HG02973 (cell line): Measurements from ENCODE around the gene MCM9.
"Not testable (repeated sequence)": the region's sequence is repeated elsewhere in the genome, so short reads cannot be mapped to it uniquely, and the experiment has no call there.

Experiments used
- ATAC-seq: cut with Tn5 transposase; IDR thresholded peaks from one replicate; pipeline ENCODE4 v1.9.1; 2021; ENCODE audit warnings: moderate library complexity; ENCODE audit not compliant: unreplicated experiment

MCM9 gene

GRCh38 chr6:118869350-118869749 is 65.6 kb downstream of the MCM9 start:
- ATAC-seq = no peak

GRCh38 chr6:118868901-118869300 is 66.1 kb downstream of the MCM9 start:
- ATAC-seq = not testable (repeated sequence)

GRCh38 chr6:118867181-118867580 is 67.8 kb downstream of the MCM9 start:
- no peak for ATAC-seq

- ATAC-seq = no peak
These were observed 69.9 kb downstream of the MCM9 start for GRCh38 chr6:118865100-118865391.

GRCh38 chr6:118864341-118865099 is 70.4 kb downstream of the MCM9 start:
- ATAC-seq = no peak

- no peak for ATAC-seq
These were observed 72.5 kb downstream of the MCM9 start for GRCh38 chr6:118862443-118862842.

- ATAC-seq = no peak
These were observed 74.1 kb downstream of the MCM9 start for GRCh38 chr6:118860880-118861279.

GRCh38 chr6:118860363-118860762 is 74.6 kb downstream of the MCM9 start:
- ATAC-seq = no peak

- ATAC-seq = peak; percentile 68
These were observed 75.4 kb downstream of the MCM9 start for GRCh38 chr6:118859517-118860064.

- no peak for ATAC-seq
These were observed 78.7 kb downstream of the MCM9 start for GRCh38 chr6:118856301-118856700.

GRCh38 chr6:118853408-118853807 is 81.6 kb downstream of the MCM9 start:
- no peak for ATAC-seq

- ATAC-seq = peak; percentile 66
These were observed 90.0 kb downstream of the MCM9 start for GRCh38 chr6:118844915-118845314.

- peak; percentile 90 for ATAC-seq
These were observed 91.1 kb downstream of the MCM9 start for GRCh38 chr6:118843685-118844390.

- no peak for ATAC-seq
These were observed 104.3 kb downstream of the MCM9 start for GRCh38 chr6:118830691-118831090.

- no peak for ATAC-seq
These were observed 105.0 kb downstream of the MCM9 start for GRCh38 chr6:118829817-118830478.

- ATAC-seq = no peak
These were observed 108.9 kb downstream of the MCM9 start for GRCh38 chr6:118826096-118826495.

GRCh38 chr6:118825661-118826060 is 109.3 kb downstream of the MCM9 start:
- no peak for ATAC-seq

GRCh38 chr6:118815495-118815894 is 119.5 kb downstream of the MCM9 start:
- no peak for ATAC-seq

GRCh38 chr6:118813775-118814174 is 121.2 kb downstream of the MCM9 start:
- no peak for ATAC-seq

- ATAC-seq = no peak
These were observed 122.0 kb downstream of the MCM9 start for GRCh38 chr6:118812970-118813369.

- peak; percentile 82 for ATAC-seq
These were observed 124.4 kb downstream of the MCM9 start for GRCh38 chr6:118810420-118811027.
